Osteoblast (primary cell): Measurements from ENCODE around the gene ZNF536. TPM values are rescaled to one million over a fixed set of nuclear protein-coding genes. Genes with fewer than 3 reads are reported as not detected.

Source experiments
- DNase-seq: peaks from one replicate; pipeline ENCODE4 v3.0.0; 2011; ENCODE audit warnings: low spot score, mixed read lengths; ENCODE audit not compliant: insufficient read length; ENCODE audit errors: missing footprints
- H2AFZ ChIP-seq: 2 replicates; pipeline ENCODE4 v1.6.0; 2011; ENCODE audit warnings: mild to moderate bottlenecking, low read length
- H3K27ac ChIP-seq: 2 replicates; pipeline ENCODE4 v1.5.1; 2011; ENCODE audit warnings: mild to moderate bottlenecking, low read depth, low read length, moderate library complexity
- H3K27me3 ChIP-seq: 2 replicates; pipeline ENCODE4 v1.6.0; 2012; ENCODE audit warnings: mild to moderate bottlenecking, control low read depth, inconsistent platforms, low read length, moderate library complexity; ENCODE audit not compliant: insufficient read depth
- H3K36me3 ChIP-seq: 2 replicates; pipeline ENCODE4 v1.5.1; 2011; ENCODE audit warnings: mild to moderate bottlenecking, low read length, control low read depth, moderate library complexity; ENCODE audit not compliant: insufficient read depth
- H3K4me1 ChIP-seq: 2 replicates; pipeline ENCODE4 v1.5.1; 2011; ENCODE audit warnings: mild to moderate bottlenecking, low read length, control low read depth, moderate library complexity; ENCODE audit not compliant: insufficient read depth
- H3K4me2 ChIP-seq: 2 replicates; pipeline ENCODE4 v1.6.0; 2011; ENCODE audit warnings: mild to moderate bottlenecking, low read length; ENCODE audit not compliant: insufficient read depth
- H3K4me3 ChIP-seq: fragments of 200-600 bp; sonication (generic); 3 replicates; pipeline ENCODE4 v1.5.1; 2012; ENCODE audit warnings: mild to moderate bottlenecking, low read length, inconsistent platforms; ENCODE audit not compliant: insufficient read depth
- H3K79me2 ChIP-seq: 2 replicates; pipeline ENCODE4 v1.6.0; 2012; ENCODE audit warnings: mild to moderate bottlenecking, low read length, control low read depth, inconsistent platforms; ENCODE audit not compliant: insufficient read depth
- H3K9me3 ChIP-seq: 2 replicates; pipeline ENCODE4 v1.5.1; 2011; ENCODE audit warnings: low read depth, low read length, control low read depth
- H4K20me1 ChIP-seq: 2 replicates; pipeline ENCODE4 v1.6.0; 2012; ENCODE audit warnings: mild to moderate bottlenecking, low read length, control low read depth; ENCODE audit not compliant: insufficient read depth
- total RNA-seq: library from RNA; depleted of rRNA; stranded (reverse); fragments of >200 nt; gene quantifications from 2 replicates; pipeline ENCODE4 v1.2.3, GENCODE V29; 2012
- TF ChIP-seq, protein P1 (sequence below): IDR thresholded peaks from 2 replicates; pipeline ENCODE4 v1.5.1; 2011; ENCODE audit warnings: mild to moderate bottlenecking, low read depth, low read length, moderate library complexity; ENCODE audit errors: extremely low read depth

The ZNF536 gene
- total RNA-seq, 1 donor, result not detected

DNA sequence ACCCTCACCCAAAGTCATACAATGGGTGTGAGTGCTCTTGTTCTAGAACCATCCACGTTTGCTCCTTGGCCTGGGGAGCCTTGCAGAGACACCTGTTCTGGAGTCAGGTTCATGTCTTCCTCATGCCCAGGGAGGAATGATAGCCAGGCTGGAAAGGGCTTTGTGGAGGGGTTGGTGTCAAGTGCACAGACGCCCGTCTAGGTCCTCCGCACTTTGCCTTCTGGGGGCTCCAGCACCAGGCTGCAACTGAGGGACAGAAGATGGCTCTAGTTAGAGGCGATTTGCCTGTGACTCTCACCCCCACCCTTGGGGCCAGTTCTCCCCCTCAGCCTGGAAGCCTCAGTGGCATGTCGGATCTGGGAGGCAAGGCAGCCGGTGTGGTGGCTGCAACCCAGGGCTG lies 47.2 kb upstream of the ZNF536 start:
- peaks cover 2% of the 10 kb centered on the region for H3K9me3 ChIP-seq
- no peaks in the 10 kb centered on the region for H3K79me2 ChIP-seq
- H3K4me1 ChIP-seq, result no peaks in the 10 kb centered on the region
- no peak overlapping the region for H3K27ac ChIP-seq
- no peak overlapping the region for H2AFZ ChIP-seq
- TF ChIP-seq, protein P1, sequence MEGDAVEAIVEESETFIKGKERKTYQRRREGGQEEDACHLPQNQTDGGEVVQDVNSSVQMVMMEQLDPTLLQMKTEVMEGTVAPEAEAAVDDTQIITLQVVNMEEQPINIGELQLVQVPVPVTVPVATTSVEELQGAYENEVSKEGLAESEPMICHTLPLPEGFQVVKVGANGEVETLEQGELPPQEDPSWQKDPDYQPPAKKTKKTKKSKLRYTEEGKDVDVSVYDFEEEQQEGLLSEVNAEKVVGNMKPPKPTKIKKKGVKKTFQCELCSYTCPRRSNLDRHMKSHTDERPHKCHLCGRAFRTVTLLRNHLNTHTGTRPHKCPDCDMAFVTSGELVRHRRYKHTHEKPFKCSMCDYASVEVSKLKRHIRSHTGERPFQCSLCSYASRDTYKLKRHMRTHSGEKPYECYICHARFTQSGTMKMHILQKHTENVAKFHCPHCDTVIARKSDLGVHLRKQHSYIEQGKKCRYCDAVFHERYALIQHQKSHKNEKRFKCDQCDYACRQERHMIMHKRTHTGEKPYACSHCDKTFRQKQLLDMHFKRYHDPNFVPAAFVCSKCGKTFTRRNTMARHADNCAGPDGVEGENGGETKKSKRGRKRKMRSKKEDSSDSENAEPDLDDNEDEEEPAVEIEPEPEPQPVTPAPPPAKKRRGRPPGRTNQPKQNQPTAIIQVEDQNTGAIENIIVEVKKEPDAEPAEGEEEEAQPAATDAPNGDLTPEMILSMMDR, result no peak
- H3K4me2 ChIP-seq, result no peak overlapping the region
- no peaks in the 10 kb centered on the region for H3K27me3 ChIP-seq
- no peaks in the 10 kb centered on the region for H4K20me1 ChIP-seq
- H3K36me3 ChIP-seq, result no peaks in the 10 kb centered on the region
- DNase-seq, result no peak
- no peak overlapping the region for H3K4me3 ChIP-seq

- H3K9me3 ChIP-seq, result peaks cover 2% of the 10 kb centered on the region
- H3K4me2 ChIP-seq, result no peak overlapping the region
- H3K4me1 ChIP-seq, result no peaks in the 10 kb centered on the region
- TF ChIP-seq, protein P1, result no peak
- H2AFZ ChIP-seq, result no peak overlapping the region
- no peaks in the 10 kb centered on the region for H3K79me2 ChIP-seq
- no peak overlapping the region for H3K4me3 ChIP-seq
- no peak overlapping the region for H3K27ac ChIP-seq
- H3K27me3 ChIP-seq, result no peaks in the 10 kb centered on the region
- H4K20me1 ChIP-seq, result no peaks in the 10 kb centered on the region
- DNase-seq, result no peak
- no peaks in the 10 kb centered on the region for H3K36me3 ChIP-seq
Measured at GRCh38 chr19:30325676-30326392, 46.4 kb upstream of the ZNF536 start.

- Histone ChIP-seq H3K27me3 (no peaks in the 10 kb centered on the region), H3K79me2 (no peaks in the 10 kb centered on the region), H3K4me1 (no peaks in the 10 kb centered on the region), H3K4me3 (no peak overlapping the region), H3K4me2 (no peak overlapping the region), H3K9me3 (peaks cover 2% of the 10 kb centered on the region), H3K27ac (no peak overlapping the region), H4K20me1 (no peaks in the 10 kb centered on the region), H2AFZ (no peak overlapping the region), H3K36me3 (no peaks in the 10 kb centered on the region)
- no peak for DNase-seq
- TF ChIP-seq, protein P1, result no peak
Measured at GRCh38 chr19:30326393-30326710, 45.8 kb upstream of the ZNF536 start.

GRCh38 chr19:30327331-30327730 lies 44.9 kb upstream of the ZNF536 start:
- no peak overlapping the region for H2AFZ ChIP-seq
- H3K27ac ChIP-seq, result no peak overlapping the region
- no peaks in the 10 kb centered on the region for H4K20me1 ChIP-seq
- H3K36me3 ChIP-seq, result no peaks in the 10 kb centered on the region
- H3K4me3 ChIP-seq, result no peak overlapping the region
- H3K4me1 ChIP-seq, result no peaks in the 10 kb centered on the region
- peaks cover 2% of the 10 kb centered on the region for H3K9me3 ChIP-seq
- H3K79me2 ChIP-seq, result no peaks in the 10 kb centered on the region
- no peak for DNase-seq
- TF ChIP-seq, protein P1, result no peak
- no peaks in the 10 kb centered on the region for H3K27me3 ChIP-seq
- H3K4me2 ChIP-seq, result no peak overlapping the region
